ENCODE results near the gene OTX2. TPM values are rescaled to one million over a fixed set of nuclear protein-coding genes. Genes with fewer than 3 reads are reported as not detected.

OTX2 gene
- total RNA-seq, 1 donor from 2014 or later = not detected

DNA sequence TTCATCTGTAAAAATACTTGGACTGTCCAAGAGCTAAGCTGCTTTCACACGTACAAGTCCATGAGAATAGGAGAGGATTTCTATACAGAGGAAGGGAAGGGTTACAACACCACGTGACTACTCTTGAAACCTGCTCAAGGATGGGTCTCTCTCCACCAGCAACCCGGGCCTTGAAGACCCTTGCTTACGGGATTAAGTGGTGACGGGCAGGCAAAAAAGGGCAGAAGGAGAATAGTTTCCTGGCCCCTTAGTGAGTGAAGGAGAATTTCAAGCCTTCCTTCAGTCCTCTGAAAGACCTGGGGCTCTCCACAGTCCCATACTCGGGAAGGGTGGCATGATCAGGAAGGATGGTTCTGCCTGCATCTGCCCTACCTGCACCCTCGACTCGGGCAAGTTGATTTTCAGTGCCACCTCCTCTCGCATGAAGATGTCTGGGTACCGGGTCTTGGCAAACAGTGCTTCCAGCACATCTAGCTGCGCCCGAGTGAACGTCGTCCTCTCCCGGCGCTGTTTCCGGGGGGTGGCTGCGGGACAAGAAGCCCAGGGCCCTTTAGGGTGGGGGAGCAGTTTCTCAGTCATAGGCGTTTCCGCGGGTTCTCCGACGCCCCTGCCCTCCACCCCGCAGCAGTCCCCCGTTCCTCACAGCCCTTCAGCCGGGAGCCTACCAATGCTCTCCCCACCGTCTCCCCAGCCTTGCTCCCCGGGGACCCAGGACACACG, 6.3 kb downstream of the OTX2 start:
- POLR2A ChIA-PET = no interaction called here
- H3K4me3 Mint-ChIP-seq = no peak overlapping the region
- peaks cover 2% of the 10 kb centered on the region for H3K9me3 Mint-ChIP-seq
- intact Hi-C loops (cut with micrococcal nuclease) = no loop called here
- no peaks in the 10 kb centered on the region for H3K4me1 Mint-ChIP-seq
- CTCF ChIA-PET = no interaction called here
- ATAC-seq (ENCODE audit: low read depth) = no peak
- H3K36me3 Mint-ChIP-seq (ENCODE audit: low read depth) = no peaks in the 10 kb centered on the region
- TF ChIP-seq, protein P1, sequence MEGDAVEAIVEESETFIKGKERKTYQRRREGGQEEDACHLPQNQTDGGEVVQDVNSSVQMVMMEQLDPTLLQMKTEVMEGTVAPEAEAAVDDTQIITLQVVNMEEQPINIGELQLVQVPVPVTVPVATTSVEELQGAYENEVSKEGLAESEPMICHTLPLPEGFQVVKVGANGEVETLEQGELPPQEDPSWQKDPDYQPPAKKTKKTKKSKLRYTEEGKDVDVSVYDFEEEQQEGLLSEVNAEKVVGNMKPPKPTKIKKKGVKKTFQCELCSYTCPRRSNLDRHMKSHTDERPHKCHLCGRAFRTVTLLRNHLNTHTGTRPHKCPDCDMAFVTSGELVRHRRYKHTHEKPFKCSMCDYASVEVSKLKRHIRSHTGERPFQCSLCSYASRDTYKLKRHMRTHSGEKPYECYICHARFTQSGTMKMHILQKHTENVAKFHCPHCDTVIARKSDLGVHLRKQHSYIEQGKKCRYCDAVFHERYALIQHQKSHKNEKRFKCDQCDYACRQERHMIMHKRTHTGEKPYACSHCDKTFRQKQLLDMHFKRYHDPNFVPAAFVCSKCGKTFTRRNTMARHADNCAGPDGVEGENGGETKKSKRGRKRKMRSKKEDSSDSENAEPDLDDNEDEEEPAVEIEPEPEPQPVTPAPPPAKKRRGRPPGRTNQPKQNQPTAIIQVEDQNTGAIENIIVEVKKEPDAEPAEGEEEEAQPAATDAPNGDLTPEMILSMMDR (IDR thresholded peaks at IDR 0.05) = no peak
- H3K27ac Mint-ChIP-seq = no peak overlapping the region
- peaks cover 73% of the 10 kb centered on the region for H3K27me3 Mint-ChIP-seq
- no peak for DNase-seq

DNA sequence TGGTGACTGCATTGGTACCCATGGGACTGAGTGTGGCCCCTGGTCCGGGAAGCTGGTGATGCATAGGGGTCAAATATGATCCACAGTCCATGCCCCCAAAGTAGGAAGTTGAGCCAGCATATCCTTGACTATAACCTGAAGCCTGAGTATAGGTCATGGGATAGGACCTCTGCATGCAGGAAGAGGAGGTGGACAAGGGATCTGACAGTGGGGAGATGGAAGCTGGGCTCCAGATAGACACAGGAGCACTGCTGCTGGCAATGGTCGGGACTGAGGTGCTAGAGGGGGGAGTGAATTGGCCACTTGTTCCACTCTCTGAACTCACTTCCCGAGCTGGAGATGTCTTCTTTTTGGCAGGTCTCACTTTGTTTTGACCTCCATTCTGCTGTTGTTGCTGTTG, 8.4 kb downstream of the OTX2 start:
- peaks cover 66% of the 10 kb centered on the region for H3K27me3 Mint-ChIP-seq
- ChIA-PET POLR2A (no interaction called here), CTCF (no interaction called here)
- TF ChIP-seq, protein P1 (IDR thresholded peaks at IDR 0.05) = no peak
- DNase-seq (no peak), ATAC-seq (ENCODE audit: low read depth) (no peak)
- no peaks in the 10 kb centered on the region for H3K9me3 Mint-ChIP-seq
- intact Hi-C loops (cut with micrococcal nuclease) = no loop called here
- no peaks in the 10 kb centered on the region for H3K36me3 Mint-ChIP-seq (ENCODE audit: low read depth)
- H3K27ac Mint-ChIP-seq = no peak overlapping the region
- peaks cover 6% of the 10 kb centered on the region for H3K4me1 Mint-ChIP-seq
- no peak overlapping the region for H3K4me3 Mint-ChIP-seq

DNA sequence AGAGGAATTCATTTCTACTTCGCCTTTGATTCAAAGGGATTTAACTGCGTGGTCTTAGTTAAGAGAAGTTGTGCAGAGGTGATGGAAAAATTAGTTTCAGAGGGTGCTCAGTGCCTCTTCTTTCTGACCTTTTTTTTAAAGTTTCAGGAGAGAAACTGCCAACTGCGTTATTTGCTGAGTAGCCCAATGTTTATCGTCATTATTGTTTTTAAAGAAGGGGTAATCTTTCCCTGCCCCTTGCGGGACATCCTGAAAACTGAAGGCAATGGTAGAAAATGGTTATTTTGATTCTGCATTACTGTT, 11.0 kb downstream of the OTX2 start:
- ATAC-seq (ENCODE audit: low read depth) (no peak), DNase-seq (no peak)
- Mint-ChIP-seq H3K4me3 (no peak overlapping the region), H3K27ac (no peak overlapping the region), H3K4me1 (peaks cover 7% of the 10 kb centered on the region), H3K9me3 (no peaks in the 10 kb centered on the region), H3K27me3 (peaks cover 61% of the 10 kb centered on the region), H3K36me3 (ENCODE audit: low read depth) (no peaks in the 10 kb centered on the region)
- intact Hi-C loops (cut with micrococcal nuclease) = no loop called here
- ChIA-PET CTCF (no interaction called here), POLR2A (no interaction called here)
- TF ChIP-seq, protein P1 (IDR thresholded peaks at IDR 0.05) = no peak

DNA sequence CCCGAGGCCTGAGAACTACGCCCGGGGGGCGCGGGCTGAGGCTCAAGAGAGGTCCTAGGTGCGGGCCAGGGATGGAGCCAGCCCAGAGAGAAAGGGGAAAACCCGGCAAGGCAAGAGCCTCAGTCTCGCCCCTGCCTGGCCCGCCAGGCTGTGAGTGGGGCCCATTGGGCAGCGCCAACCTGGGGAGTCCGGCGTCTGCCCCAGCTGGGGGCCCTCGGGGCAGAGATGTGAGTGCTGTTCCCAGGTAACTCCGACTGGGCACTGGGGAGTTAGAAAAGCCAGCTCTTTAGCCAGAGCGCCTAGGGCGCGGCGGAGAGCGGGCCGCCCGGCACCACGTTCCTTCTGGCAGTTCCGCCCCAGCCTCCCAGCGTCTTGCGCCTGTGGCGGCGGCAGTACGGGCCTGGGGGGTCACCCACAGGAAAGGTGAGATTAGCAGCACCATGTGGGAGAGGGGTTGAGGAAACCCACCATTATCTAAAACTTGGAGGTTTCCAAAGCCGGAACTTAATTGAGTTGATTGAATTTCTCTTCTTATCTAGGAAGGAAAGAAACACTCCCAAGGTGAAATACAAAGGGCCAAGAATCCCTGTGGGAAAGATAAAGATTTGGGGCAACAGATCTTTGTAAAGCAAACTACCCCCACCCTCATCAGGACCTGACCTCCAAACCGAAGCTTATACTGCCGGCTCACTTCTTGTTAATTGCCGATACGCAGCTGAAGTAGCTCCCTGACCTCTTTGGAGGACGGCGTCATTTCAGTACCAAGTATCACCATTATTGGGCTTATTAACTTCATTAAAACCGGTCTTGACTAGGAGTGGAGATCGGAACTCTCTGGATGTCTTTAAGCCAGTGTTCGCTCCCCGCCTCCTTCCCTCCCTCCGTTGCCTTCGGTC, 11.6 kb downstream of the OTX2 start:
- Mint-ChIP-seq H3K27me3 (peaks cover 59% of the 10 kb centered on the region), H3K4me3 (no peak overlapping the region), H3K4me1 (peaks cover 7% of the 10 kb centered on the region), H3K27ac (no peak overlapping the region), H3K36me3 (ENCODE audit: low read depth) (no peaks in the 10 kb centered on the region), H3K9me3 (no peaks in the 10 kb centered on the region)
- intact Hi-C loops (cut with micrococcal nuclease) = no loop called here
- POLR2A ChIA-PET = no interaction called here
- TF ChIP-seq, protein P1 (IDR thresholded peaks at IDR 0.05) = no peak
- no peak for ATAC-seq (ENCODE audit: low read depth)
- CTCF ChIA-PET = no interaction called here
- no peak for DNase-seq

DNA sequence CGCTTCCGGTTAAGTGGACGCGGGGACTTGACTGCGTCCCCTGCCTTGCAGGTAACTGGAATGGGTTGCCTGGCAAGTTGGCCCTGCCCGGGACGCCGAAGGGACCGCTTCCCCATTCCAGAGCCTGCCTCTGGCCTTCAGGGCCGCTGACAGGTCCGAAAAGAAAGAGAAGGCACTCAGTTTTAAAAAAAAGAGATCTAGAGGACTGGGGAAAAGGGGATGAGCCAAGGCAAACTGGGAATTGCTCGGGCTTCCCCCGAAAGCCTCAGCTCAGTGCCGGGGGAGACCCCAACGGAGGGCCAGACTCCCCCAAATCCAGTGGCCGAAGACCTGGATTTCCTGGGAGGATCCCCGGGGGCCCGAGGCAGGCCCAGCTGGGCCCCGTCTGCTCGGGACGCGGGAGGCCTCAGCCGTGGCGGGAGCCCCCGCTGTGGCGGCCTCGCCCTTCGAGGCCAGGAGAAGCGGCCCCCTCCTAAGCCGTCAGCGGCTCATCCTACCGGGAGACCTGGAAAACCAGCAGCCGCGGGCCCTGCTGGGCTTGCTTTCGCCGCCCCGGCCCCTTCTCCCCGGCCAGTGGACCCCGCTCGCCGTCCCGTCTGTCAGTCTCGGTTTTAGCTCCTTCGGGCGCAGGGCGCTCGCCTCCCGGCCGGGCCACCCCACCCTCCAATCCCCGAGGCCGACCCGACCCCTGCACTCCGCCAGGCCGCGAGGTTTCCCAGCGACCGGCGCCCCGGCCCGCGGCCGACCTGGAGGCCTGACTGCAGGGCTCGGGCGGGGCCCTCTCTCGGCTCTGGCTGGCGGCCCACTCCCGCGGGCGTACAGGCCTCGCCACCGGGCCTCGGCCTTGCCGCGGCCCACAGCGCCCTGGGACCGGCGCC, 12.5 kb downstream of the OTX2 start:
- DNase-seq = no peak
- POLR2A ChIA-PET = no interaction called here
- peaks cover 7% of the 10 kb centered on the region for H3K4me1 Mint-ChIP-seq
- H3K4me3 Mint-ChIP-seq = no peak overlapping the region
- H3K36me3 Mint-ChIP-seq (ENCODE audit: low read depth) = no peaks in the 10 kb centered on the region
- CTCF ChIA-PET = no interaction called here
- H3K9me3 Mint-ChIP-seq = no peaks in the 10 kb centered on the region
- peaks cover 56% of the 10 kb centered on the region for H3K27me3 Mint-ChIP-seq
- TF ChIP-seq, protein P1 (IDR thresholded peaks at IDR 0.05) = no peak
- ATAC-seq (ENCODE audit: low read depth) = no peak
- intact Hi-C loops (cut with micrococcal nuclease) = no loop called here
- H3K27ac Mint-ChIP-seq = no peak overlapping the region

All from activated B cell treated with CpG ODN at 0.5 μM for 24 hours (primary cell).